ENCODE results near the gene DYSF. TPM values are rescaled to one million over a fixed set of nuclear protein-coding genes. Genes with fewer than 3 reads are reported as not detected.

DYSF gene
- total RNA-seq, 1 experiment from 2014 or later, result 5.5 TPM

GRCh38 chr2:71576541-71576940 is 123.2 kb downstream of the DYSF start:
- Histone ChIP-seq H3K18ac (ENCODE audit: insufficient read length, low read depth, low read length) (no peak overlapping the region), H3K14ac (ENCODE audit: insufficient read depth, low read length) (no peak overlapping the region; the same call in 1 of the 2 replicates), H2BK20ac (ENCODE audit: low read depth, low read length, poor library complexity, severe bottlenecking) (no peak overlapping the region), H3K9me3 (ENCODE audit: control insufficient read depth, low read depth, low read length) (no peaks in the 10 kb centered on the region), H2AK5ac (ENCODE audit: insufficient read length, low read length) (no peak overlapping the region), H2BK120ac (ENCODE audit: low read depth, low read length, poor library complexity, severe bottlenecking) (no peak overlapping the region), H3K4me1 (ENCODE audit: insufficient read depth, low read length) (no peaks in the 10 kb centered on the region), H3K56ac (ENCODE audit: insufficient read length, low read depth, low read length) (no peak overlapping the region), H4K20me1 (ENCODE audit: control insufficient read depth, insufficient read depth, insufficient read length) (no peaks in the 10 kb centered on the region), H3K79me2 (ENCODE audit: insufficient read depth, low read length) (no peaks in the 10 kb centered on the region), H3K23me2 (ENCODE audit: insufficient read length, low read depth, low read length, poor library complexity, severe bottlenecking) (no peaks in the 10 kb centered on the region), H3K23ac (ENCODE audit: insufficient read length, low read depth, low read length) (no peak overlapping the region), H2BK5ac (ENCODE audit: insufficient read length, low read length) (no peak overlapping the region), H3K4me2 (ENCODE audit: insufficient read depth, insufficient read length, low read length) (no peak overlapping the region), H2AFZ (ENCODE audit: low read length) (no peak overlapping the region), H3K9ac (ENCODE audit: extremely low read depth, insufficient read length, low read length) (no peak overlapping the region), H4K91ac (ENCODE audit: insufficient read length, low read depth, low read length) (no peak overlapping the region), H2BK15ac (ENCODE audit: low read depth, low read length) (no peak overlapping the region), H4K5ac (ENCODE audit: insufficient read length, low read depth, low read length) (no peak overlapping the region), H3K4ac (ENCODE audit: low read depth, low read length) (no peak overlapping the region), H2BK12ac (ENCODE audit: insufficient read length, low read depth, low read length) (no peak overlapping the region), H3K27ac (ENCODE audit: insufficient read length, low read depth, low read length) (no peak overlapping the region), H3K27me3 (ENCODE audit: insufficient read depth, low read length) (no peaks in the 10 kb centered on the region), H3K79me1 (ENCODE audit: insufficient read depth, low read depth, low read length, poor library complexity, severe bottlenecking) (no peaks in the 10 kb centered on the region), H4K8ac (replicated peaks; ENCODE audit: insufficient read length, low read depth, low read length) (no peak overlapping the region), H3T11ph (ENCODE audit: low read length) (no peak overlapping the region)
- WGBS (ENCODE audit: extremely low coverage, insufficient read length, low lambda C conversion rate), result no CpG with 5 or more reads among the region's 16 CpGs
- TF ChIP-seq, protein P1, sequence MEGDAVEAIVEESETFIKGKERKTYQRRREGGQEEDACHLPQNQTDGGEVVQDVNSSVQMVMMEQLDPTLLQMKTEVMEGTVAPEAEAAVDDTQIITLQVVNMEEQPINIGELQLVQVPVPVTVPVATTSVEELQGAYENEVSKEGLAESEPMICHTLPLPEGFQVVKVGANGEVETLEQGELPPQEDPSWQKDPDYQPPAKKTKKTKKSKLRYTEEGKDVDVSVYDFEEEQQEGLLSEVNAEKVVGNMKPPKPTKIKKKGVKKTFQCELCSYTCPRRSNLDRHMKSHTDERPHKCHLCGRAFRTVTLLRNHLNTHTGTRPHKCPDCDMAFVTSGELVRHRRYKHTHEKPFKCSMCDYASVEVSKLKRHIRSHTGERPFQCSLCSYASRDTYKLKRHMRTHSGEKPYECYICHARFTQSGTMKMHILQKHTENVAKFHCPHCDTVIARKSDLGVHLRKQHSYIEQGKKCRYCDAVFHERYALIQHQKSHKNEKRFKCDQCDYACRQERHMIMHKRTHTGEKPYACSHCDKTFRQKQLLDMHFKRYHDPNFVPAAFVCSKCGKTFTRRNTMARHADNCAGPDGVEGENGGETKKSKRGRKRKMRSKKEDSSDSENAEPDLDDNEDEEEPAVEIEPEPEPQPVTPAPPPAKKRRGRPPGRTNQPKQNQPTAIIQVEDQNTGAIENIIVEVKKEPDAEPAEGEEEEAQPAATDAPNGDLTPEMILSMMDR (conservative IDR thresholded peaks at IDR 0.05), result no peak
- no peak overlapping the region for H3K27ac Mint-ChIP-seq
- H3K4me3 Mint-ChIP-seq, result no peak overlapping the region
- no peaks in the 10 kb centered on the region for H3K9me3 Mint-ChIP-seq
- no peaks in the 10 kb centered on the region for H3K4me1 Mint-ChIP-seq
- DNase-seq, result no peak
- H3K27me3 Mint-ChIP-seq (ENCODE audit: low read depth), result no peaks in the 10 kb centered on the region
- H3K36me3 Mint-ChIP-seq (ENCODE audit: insufficient read depth in 1 of 3, low read depth in 3 of 3), result peaks cover 0 to 4% (median 2%) of the 10 kb centered on the region in 3 experiments; a peak in 2 of 7 replicates

Measured in H9 (cell line).